HG03521 (cell line): Measurements from ENCODE around the gene ISL1.

ENCODE experiments used
- ATAC-seq: cut with Tn5 transposase; IDR thresholded peaks from one replicate; pipeline ENCODE4 v1.9.1; 2021; ENCODE audit warnings: mild to moderate bottlenecking, moderate library complexity; ENCODE audit not compliant: unreplicated experiment

The ISL1 gene

DNA sequence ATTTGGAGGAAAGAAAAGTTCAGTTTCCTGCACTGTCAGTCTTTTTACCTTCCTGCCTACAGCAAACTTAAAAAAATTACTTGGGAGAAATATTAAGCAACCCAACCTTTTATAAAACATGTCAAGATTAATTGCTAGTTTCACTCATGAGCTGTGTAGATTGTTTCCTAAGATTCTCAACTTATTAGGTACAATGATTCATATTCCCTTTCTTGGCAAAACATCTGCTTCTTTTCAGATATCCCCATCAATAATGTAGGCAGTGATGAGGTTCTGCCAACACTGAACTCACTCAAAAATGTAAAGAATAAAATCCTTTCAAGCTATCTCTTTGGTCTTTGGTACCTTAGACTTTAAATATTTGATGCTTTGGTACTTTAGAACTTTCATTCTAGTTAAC is 56.0 kb downstream of the ISL1 start:
- no peak for ATAC-seq
